Type B pancreatic cell (in vitro differentiated cells): Measurements from ENCODE around the gene SERINC4. TPM values are rescaled to one million over a fixed set of nuclear protein-coding genes. Genes with fewer than 3 reads are reported as not detected.

Source experiments
- DNase-seq: peaks from one replicate; pipeline ENCODE4 v3.0.0; 2021; ENCODE audit warnings: mixed read lengths; ENCODE audit not compliant: unreplicated experiment; ENCODE audit errors: extremely low spot score
- H3K27ac Mint-ChIP-seq: 2 replicates; pipeline ENCODE4 v1.8.0; 2021; ENCODE audit warnings: mild to moderate bottlenecking, mixed read lengths
- H3K27me3 Mint-ChIP-seq: 2 replicates; pipeline ENCODE4 v1.8.0; 2021; ENCODE audit warnings: mixed read lengths
- H3K36me3 Mint-ChIP-seq: 2 replicates; pipeline ENCODE4 v1.8.0; 2021; ENCODE audit warnings: mixed read lengths
- H3K4me1 Mint-ChIP-seq: one replicate; pipeline ENCODE4 v1.8.0; 2021; ENCODE audit warnings: mixed read lengths; ENCODE audit not compliant: unreplicated experiment
- H3K4me3 Mint-ChIP-seq: 2 replicates; pipeline ENCODE4 v1.8.0; 2021; ENCODE audit warnings: mild to moderate bottlenecking, mixed read lengths
- H3K9me3 Mint-ChIP-seq: 2 replicates; pipeline ENCODE4 v1.8.0; 2021; ENCODE audit warnings: mixed read lengths
- CTCF ChIP-seq: fragments of 200-600 bp; sonication (generic); conservative IDR thresholded peaks from 2 replicates; pipeline ENCODE4 v1.5.0; 2021; ENCODE audit warnings: antibody characterized with exemption, mild to moderate bottlenecking
- total RNA-seq: library from RNA; stranded (reverse); gene quantifications from 2 replicates; pipeline ENCODE4 v1.2.1, GENCODE V29; 2021; ENCODE audit warnings: low replicate concordance

The SERINC4 gene
- total RNA-seq, 1 donor from 2014 or later, result 0.17 TPM

- H3K4me1 Mint-ChIP-seq, result peaks cover 27% of the 10 kb centered on the region
- DNase-seq, result no peak
- peak overlapping the region; percentile 97 for H3K27ac Mint-ChIP-seq
- no peaks in the 10 kb centered on the region for H3K27me3 Mint-ChIP-seq
- peak overlapping the region; percentile 96 for H3K4me3 Mint-ChIP-seq
- H3K36me3 Mint-ChIP-seq, result peaks cover 32% of the 10 kb centered on the region
- no peak for TF ChIP-seq CTCF
- H3K9me3 Mint-ChIP-seq, result no peaks in the 10 kb centered on the region
These were observed 7.1 kb downstream of the SERINC4 start for GRCh38 chr15:43792761-43793476.

GRCh38 chr15:43791993-43792760 lies 7.8 kb downstream of the SERINC4 start, which contains the start of gene SERF2:
SERF2 (plus strand) TSS chr15:43792320; CDS start chr15:43792377, 57 bp downstream.
- peaks cover 23% of the 10 kb centered on the region for H3K4me1 Mint-ChIP-seq
- TF ChIP-seq CTCF, result no peak
- no peaks in the 10 kb centered on the region for H3K9me3 Mint-ChIP-seq
- H3K36me3 Mint-ChIP-seq, result peaks cover 32% of the 10 kb centered on the region
- H3K4me3 Mint-ChIP-seq, result peak within 1 kb of the TSS; percentile 96
- no peaks in the 10 kb centered on the region for H3K27me3 Mint-ChIP-seq
- H3K27ac Mint-ChIP-seq, result peak within 1 kb of the TSS; percentile 97
- peak; percentile 99 for DNase-seq

- peaks cover 9% of the 10 kb centered on the region for H3K36me3 Mint-ChIP-seq
- DNase-seq, result no peak
- no peaks in the 10 kb centered on the region for H3K27me3 Mint-ChIP-seq
- no peaks in the 10 kb centered on the region for H3K9me3 Mint-ChIP-seq
- no peak for TF ChIP-seq CTCF
- H3K4me3 Mint-ChIP-seq, result no peak overlapping the region
- H3K27ac Mint-ChIP-seq, result peak overlapping the region; percentile 57
- peaks cover 11% of the 10 kb centered on the region for H3K4me1 Mint-ChIP-seq
These were observed 10.6 kb downstream of the SERINC4 start for GRCh38 chr15:43789409-43789808.

GRCh38 chr15:43779016-43779415 lies 21.0 kb downstream of the SERINC4 start:
- H3K27ac Mint-ChIP-seq, result no peak overlapping the region
- no peaks in the 10 kb centered on the region for H3K9me3 Mint-ChIP-seq
- H3K4me1 Mint-ChIP-seq, result peaks cover 10% of the 10 kb centered on the region
- TF ChIP-seq CTCF, result no peak
- peaks cover 5% of the 10 kb centered on the region for H3K36me3 Mint-ChIP-seq
- H3K4me3 Mint-ChIP-seq, result peak overlapping the region; percentile 24
- DNase-seq, result no peak
- H3K27me3 Mint-ChIP-seq, result no peaks in the 10 kb centered on the region

GRCh38 chr15:43777267-43777914 lies 22.6 kb downstream of the SERINC4 start:
- peak overlapping the region; percentile 90 for H3K4me3 Mint-ChIP-seq
- no peaks in the 10 kb centered on the region for H3K27me3 Mint-ChIP-seq
- peak; percentile 81 for TF ChIP-seq CTCF
- DNase-seq, result peak; percentile 82
- no peaks in the 10 kb centered on the region for H3K9me3 Mint-ChIP-seq
- H3K27ac Mint-ChIP-seq, result peak overlapping the region; percentile 87
- peaks cover 10% of the 10 kb centered on the region for H3K4me1 Mint-ChIP-seq
- peaks cover 6% of the 10 kb centered on the region for H3K36me3 Mint-ChIP-seq
